ENCODE results near the gene RASAL2.

DNA sequence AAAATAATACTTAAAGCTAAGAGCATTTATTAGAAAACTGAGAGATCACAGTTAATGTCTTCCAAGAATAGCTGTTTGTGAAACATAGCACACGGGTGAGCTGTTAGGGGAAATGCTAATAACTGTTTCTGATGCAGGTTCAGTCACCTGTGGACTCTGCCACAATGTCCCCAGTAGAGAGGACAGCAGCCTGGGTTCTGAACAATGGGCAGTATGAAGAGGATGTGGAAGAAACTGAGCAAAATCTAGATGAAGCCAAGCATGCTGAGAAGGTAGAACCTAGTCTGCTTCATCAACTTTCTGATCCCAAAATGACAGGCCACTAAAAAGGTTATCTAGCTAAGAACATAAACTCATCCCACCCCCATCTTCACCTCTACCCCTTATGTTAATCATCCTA, 370.2 kb downstream of the RASAL2 start:
- TF ChIP-seq, protein P1, sequence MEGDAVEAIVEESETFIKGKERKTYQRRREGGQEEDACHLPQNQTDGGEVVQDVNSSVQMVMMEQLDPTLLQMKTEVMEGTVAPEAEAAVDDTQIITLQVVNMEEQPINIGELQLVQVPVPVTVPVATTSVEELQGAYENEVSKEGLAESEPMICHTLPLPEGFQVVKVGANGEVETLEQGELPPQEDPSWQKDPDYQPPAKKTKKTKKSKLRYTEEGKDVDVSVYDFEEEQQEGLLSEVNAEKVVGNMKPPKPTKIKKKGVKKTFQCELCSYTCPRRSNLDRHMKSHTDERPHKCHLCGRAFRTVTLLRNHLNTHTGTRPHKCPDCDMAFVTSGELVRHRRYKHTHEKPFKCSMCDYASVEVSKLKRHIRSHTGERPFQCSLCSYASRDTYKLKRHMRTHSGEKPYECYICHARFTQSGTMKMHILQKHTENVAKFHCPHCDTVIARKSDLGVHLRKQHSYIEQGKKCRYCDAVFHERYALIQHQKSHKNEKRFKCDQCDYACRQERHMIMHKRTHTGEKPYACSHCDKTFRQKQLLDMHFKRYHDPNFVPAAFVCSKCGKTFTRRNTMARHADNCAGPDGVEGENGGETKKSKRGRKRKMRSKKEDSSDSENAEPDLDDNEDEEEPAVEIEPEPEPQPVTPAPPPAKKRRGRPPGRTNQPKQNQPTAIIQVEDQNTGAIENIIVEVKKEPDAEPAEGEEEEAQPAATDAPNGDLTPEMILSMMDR (IDR thresholded peaks at IDR 0.05): no peak
- no peak for TF ChIP-seq POLR2AphosphoS5 (IDR thresholded peaks at IDR 0.05; ENCODE audit: low read depth, low read length)
